ENCODE measurements around the gene NDNF.

Gene NDNF

GRCh38 chr4:121071640-121072223 lies 603 bp downstream of the NDNF start:
- H3K4me3 ChIP-seq (ENCODE audit: low read depth, low read length), result peak overlapping the region; percentile 11; the same call in 1 of the 2 replicates
- TF ChIP-seq, protein P1, sequence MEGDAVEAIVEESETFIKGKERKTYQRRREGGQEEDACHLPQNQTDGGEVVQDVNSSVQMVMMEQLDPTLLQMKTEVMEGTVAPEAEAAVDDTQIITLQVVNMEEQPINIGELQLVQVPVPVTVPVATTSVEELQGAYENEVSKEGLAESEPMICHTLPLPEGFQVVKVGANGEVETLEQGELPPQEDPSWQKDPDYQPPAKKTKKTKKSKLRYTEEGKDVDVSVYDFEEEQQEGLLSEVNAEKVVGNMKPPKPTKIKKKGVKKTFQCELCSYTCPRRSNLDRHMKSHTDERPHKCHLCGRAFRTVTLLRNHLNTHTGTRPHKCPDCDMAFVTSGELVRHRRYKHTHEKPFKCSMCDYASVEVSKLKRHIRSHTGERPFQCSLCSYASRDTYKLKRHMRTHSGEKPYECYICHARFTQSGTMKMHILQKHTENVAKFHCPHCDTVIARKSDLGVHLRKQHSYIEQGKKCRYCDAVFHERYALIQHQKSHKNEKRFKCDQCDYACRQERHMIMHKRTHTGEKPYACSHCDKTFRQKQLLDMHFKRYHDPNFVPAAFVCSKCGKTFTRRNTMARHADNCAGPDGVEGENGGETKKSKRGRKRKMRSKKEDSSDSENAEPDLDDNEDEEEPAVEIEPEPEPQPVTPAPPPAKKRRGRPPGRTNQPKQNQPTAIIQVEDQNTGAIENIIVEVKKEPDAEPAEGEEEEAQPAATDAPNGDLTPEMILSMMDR (IDR thresholded peaks at IDR 0.05; ENCODE audit: low read depth, low read length, missing control alignments), result no peak
- no peak for DNase-seq (ENCODE audit: low read depth)

GRCh38 chr4:121070696-121071639 lies 1.4 kb downstream of the NDNF start:
- DNase-seq (ENCODE audit: low read depth), result no peak
- no peak overlapping the region for H3K4me3 ChIP-seq (ENCODE audit: low read depth, low read length)
- TF ChIP-seq, protein P1 (IDR thresholded peaks at IDR 0.05; ENCODE audit: low read depth, low read length, missing control alignments), result peak; percentile 24

- H3K4me3 ChIP-seq (ENCODE audit: low read depth, low read length), result no peak overlapping the region
- no peak for DNase-seq (ENCODE audit: low read depth)
Observed at GRCh38 chr4:121070274-121070673, 2.1 kb downstream of the NDNF start.

GRCh38 chr4:121069430-121069829 lies 2.9 kb downstream of the NDNF start:
- no peak for DNase-seq (ENCODE audit: low read depth)
- TF ChIP-seq, protein P1 (IDR thresholded peaks at IDR 0.05; ENCODE audit: low read depth, low read length, missing control alignments), result no peak
- H3K4me3 ChIP-seq (ENCODE audit: low read depth, low read length), result no peak overlapping the region

More at GRCh38 chr4:121070274-121070673, 2.1 kb downstream of the NDNF start:
- TF ChIP-seq, protein P1 (IDR thresholded peaks at IDR 0.05; ENCODE audit: low read depth, low read length, missing control alignments), result no peak

DNA sequence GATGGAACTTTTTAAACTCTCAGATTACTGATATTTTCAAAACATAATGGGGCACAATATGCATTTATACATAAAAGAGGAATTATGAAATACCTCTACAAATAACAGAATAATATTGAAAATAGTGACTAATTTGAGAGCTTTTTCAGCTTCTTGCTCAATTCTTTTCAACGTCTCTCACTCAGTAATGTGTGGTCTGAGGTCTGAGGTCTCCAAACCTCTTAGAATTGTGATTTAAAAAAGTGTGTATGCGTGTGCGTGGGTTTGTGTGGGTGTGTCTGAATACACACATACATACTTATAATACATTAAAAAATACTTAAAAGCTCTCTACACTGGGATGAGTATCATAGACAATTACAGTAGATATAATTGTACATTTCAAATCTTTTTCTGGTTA lies 7.9 kb downstream of the NDNF start:
- TF ChIP-seq, protein P1 (IDR thresholded peaks at IDR 0.05; ENCODE audit: low read depth, low read length, missing control alignments), result no peak
- DNase-seq (ENCODE audit: low read depth), result no peak
- no peak overlapping the region for H3K4me3 ChIP-seq (ENCODE audit: low read depth, low read length)

GRCh38 chr4:121062521-121062920 lies 9.8 kb downstream of the NDNF start:
- DNase-seq (ENCODE audit: low read depth), result no peak
- TF ChIP-seq, protein P1 (IDR thresholded peaks at IDR 0.05; ENCODE audit: low read depth, low read length, missing control alignments), result no peak
- no peak overlapping the region for H3K4me3 ChIP-seq (ENCODE audit: low read depth, low read length)
